NCI-H345 treated with DMSO at 0.1 percent for 48 hours (cell line): ENCODE measurements around the gene PLEKHG4.
A peak's percentile ranks its signal among the peaks of the same experiment; 100 is the strongest.

ENCODE experiments used
- DNase-seq: peaks from one replicate; lab custom pipeline; 2025; ENCODE audit not compliant: unreplicated experiment; lab: John Stamatoyannopoulos, UW

Gene PLEKHG4

GRCh38 chr16:67245674-67246080 is 33.7 kb upstream of the PLEKHG4 start:
- no peak for DNase-seq

GRCh38 chr16:67246081-67246755 is 33.1 kb upstream of the PLEKHG4 start:
- no peak for DNase-seq

DNA sequence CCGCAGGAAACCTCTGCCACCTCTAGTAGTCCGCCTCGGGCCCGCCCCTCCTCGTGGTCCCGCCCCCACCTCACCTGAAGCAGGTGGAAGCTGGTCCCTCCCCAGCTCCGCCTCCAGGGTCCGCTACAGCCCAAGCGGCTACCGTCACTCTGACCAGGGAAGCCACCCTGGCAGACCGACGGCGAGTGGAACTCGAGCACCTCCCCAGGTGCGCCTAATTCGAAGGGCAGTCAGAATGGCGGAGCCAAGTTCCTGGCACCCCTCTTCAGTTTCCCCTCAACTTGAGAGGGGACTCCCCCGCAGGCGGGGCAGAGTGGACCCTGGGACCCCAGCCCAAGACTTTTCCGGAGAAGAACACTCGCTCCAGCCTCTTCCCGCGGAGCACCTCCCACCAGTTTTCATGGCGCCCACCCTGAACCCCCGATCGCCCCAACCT is 32.6 kb upstream of the PLEKHG4 start:
- DNase-seq = peak; percentile 19

- peak; percentile 65 for DNase-seq
Observed at GRCh38 chr16:67247192-67248072, 31.9 kb upstream of the PLEKHG4 start, which contains the start of gene FHOD1. FHOD1 (minus strand) TSS chr16:67247481; CDS start chr16:67247410, 71 bp downstream.

- no peak for DNase-seq
Observed at GRCh38 chr16:67248073-67248400, 31.3 kb upstream of the PLEKHG4 start.

- DNase-seq = no peak
Observed at GRCh38 chr16:67248401-67249177, 30.7 kb upstream of the PLEKHG4 start, which contains the start of gene SLC9A5. SLC9A5 (plus strand) TSS chr16:67248979; CDS start chr16:67249015, 36 bp downstream.

GRCh38 chr16:67249178-67250044 is 29.9 kb upstream of the PLEKHG4 start:
- no peak for DNase-seq

GRCh38 chr16:67250045-67250327 is 29.3 kb upstream of the PLEKHG4 start:
- no peak for DNase-seq

- DNase-seq = no peak
Observed at GRCh38 chr16:67252609-67253497, 26.5 kb upstream of the PLEKHG4 start.

DNA sequence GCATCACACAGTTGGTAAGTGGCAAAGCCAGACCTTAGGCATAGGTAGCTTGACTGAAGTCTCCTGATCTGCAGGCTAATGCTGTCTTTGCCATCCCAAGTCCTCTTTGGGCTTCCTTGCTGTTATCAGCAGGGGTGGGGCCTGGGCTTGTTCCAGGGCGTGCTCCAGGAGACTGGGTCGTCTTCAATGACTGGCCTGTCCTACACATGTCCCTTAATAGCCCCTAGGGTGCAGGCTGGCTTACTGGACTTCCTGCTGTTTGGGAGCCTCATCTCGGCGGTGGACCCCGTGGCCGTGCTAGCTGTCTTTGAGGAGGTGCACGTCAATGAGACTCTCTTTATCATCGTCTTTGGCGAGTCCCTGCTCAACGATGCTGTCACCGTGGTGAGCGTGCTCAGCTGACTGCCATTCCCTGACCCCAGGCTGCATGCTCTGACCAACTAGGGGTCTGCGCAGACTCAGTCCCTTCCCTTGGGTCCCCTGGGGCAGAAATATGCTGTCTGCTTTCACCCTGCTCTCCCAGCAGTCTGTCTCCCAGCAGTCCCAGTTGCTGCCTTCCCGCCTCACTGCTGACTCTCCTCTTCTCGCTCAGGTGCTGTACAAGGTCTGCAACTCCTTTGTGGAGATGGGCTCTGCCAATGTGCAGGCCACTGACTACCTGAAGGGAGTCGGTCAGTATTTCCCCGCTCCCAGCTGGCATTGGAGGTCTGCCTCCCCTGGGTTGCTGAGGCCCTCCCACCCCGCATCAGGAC is 24.4 kb upstream of the PLEKHG4 start:
- DNase-seq = no peak

GRCh38 chr16:67255553-67256221 is 23.6 kb upstream of the PLEKHG4 start:
- DNase-seq = no peak

GRCh38 chr16:67256701-67257230 is 22.6 kb upstream of the PLEKHG4 start:
- DNase-seq = no peak

GRCh38 chr16:67257486-67258160 is 21.7 kb upstream of the PLEKHG4 start:
- DNase-seq = no peak

DNA sequence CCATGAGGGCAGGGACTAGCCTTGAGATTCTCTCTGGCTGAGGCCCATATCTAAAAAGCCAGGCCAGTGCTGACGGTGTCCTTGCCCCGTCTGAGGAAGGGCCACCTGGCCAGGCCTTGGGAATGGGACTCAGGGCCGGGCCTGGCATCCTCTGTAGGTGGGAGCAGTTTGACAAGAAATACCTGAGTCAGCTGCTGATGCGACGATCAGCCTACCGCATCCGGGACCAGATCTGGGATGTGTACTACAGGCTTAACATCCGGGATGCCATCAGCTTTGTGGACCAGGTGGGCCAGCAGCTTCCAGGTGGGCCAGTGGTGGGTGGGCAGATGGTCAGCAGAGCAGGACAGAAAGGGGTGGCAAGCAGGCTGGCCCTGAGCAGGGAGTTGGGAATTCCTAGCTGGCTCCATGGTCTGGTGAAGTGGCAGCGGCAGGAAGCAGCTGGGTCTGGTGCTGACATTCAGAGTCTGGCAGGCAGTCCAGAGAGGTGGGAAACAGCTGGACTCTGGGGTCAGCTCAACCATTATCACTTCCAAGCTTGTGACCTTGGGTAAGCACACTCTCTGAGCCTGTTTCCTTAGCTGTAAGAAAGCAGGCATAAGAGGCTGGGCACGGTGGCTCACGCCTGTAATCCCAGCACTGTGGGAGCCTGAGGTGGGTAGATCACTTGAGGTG is 21.0 kb upstream of the PLEKHG4 start:
- DNase-seq = no peak

GRCh38 chr16:67259705-67260104 is 19.6 kb upstream of the PLEKHG4 start:
- no peak for DNase-seq

DNA sequence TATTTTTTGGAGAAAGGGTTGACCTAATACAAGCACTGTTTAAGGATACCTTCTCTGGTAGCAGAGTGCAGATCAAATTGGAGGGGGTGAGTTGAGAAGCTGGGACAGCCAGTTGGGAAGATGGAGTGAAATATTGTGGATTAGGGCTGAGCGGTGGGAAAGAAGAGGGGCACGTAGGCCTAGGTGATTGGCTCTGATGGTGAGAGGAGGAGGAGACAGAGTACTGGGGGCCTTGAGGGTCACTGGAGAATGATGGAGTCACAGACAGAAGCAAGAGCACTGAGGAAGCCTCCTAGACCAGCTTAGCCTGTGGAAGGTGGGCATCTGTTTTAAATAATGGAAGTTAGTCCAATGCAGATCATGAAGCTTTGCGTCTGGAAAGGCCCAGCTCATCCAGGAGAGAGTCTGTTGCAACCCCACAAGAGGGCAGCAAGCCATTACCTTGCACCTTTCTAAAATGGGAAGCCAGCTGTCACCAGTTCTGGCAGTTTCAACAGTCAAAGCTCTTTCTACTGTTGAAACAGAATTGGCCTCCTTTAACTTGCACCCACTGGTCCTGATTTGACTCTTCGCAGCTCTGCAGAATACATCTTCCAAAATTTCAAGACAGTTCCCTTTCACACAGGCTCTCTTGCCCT is 18.8 kb upstream of the PLEKHG4 start:
- DNase-seq = peak; percentile 13

GRCh38 chr16:67263201-67263600 is 16.1 kb upstream of the PLEKHG4 start:
- DNase-seq = no peak
